ENCODE data around the gene PALM2AKAP2.

- TF ChIP-seq POLR2A (IDR thresholded peaks at IDR 0.05) (no peak), CTCF (IDR thresholded peaks at IDR 0.05) (no peak)
Observed at GRCh38 chr9:109794361-109795012, 14.5 kb downstream of the PALM2AKAP2 start.
